Measurements from ENCODE around the gene HEATR1. TPM values are rescaled to one million over a fixed set of nuclear protein-coding genes. Genes with fewer than 3 reads are reported as not detected.

Gene HEATR1
- total and polyA plus RNA-seq, 12 donors = 3.5 to 50.8 (median 23.1) TPM

DNA sequence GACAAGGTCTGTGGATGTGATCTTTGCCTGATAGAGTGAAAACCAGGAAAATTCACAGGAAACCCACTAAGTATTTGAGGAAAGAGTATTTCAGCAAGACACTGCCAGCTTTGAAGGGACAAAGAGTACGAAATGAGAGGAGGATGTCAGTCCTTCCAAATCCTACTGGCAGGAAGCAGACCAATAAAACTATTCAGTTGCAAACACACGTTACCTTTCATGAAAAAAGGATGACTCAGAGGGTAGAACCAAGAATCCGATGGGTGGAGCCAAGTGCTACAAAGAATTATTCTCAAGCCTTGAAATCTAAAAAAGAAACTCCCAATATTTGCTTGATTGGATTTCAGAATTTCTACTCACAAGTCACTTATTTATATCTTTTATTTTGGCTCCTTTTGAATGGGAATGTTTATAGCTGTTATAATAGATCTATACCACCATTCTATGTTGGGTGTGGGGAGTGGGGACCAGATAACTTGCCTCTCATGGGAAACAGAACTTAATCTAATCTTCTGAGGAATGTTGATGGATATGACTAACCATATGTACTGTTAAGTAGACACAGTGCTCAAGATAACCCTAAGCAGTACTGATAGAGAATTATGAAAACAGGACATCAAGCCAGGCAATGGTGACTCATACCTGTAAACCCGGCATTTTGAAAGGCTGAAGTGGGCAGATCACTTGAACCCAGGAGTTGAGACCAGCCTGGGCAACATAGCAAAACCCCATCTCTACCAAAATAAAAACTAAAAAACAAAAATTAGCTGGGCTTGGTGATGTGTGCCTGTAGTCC is 19.3 kb upstream of the HEATR1 start:
- Histone ChIP-seq H3K36me3 (replicated peaks in 1 of 2) (no peaks in the 10 kb centered on the region), H3K4me3 (no peak overlapping the region), H3K9me3 (replicated peaks in 1 of 3) (no peaks in the 10 kb centered on the region), H3K4me1 (replicated peaks in 1 of 2) (no peaks in the 10 kb centered on the region), H3K27ac (no peak overlapping the region), H3K27me3 (no peaks in the 10 kb centered on the region)
- TF ChIP-seq, protein P1, sequence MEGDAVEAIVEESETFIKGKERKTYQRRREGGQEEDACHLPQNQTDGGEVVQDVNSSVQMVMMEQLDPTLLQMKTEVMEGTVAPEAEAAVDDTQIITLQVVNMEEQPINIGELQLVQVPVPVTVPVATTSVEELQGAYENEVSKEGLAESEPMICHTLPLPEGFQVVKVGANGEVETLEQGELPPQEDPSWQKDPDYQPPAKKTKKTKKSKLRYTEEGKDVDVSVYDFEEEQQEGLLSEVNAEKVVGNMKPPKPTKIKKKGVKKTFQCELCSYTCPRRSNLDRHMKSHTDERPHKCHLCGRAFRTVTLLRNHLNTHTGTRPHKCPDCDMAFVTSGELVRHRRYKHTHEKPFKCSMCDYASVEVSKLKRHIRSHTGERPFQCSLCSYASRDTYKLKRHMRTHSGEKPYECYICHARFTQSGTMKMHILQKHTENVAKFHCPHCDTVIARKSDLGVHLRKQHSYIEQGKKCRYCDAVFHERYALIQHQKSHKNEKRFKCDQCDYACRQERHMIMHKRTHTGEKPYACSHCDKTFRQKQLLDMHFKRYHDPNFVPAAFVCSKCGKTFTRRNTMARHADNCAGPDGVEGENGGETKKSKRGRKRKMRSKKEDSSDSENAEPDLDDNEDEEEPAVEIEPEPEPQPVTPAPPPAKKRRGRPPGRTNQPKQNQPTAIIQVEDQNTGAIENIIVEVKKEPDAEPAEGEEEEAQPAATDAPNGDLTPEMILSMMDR (IDR thresholded peaks at IDR 0.05) = no peak
- no peak for TF ChIP-seq POLR2A (IDR thresholded peaks at IDR 0.05)
- 40 to 52% (median 48%) methylated on average over 4 of the region's 4 CpGs for WGBS, 4 donors
- intact Hi-C loops (cut with DNase I) = no loop called here
- no peak for DNase-seq

DNA sequence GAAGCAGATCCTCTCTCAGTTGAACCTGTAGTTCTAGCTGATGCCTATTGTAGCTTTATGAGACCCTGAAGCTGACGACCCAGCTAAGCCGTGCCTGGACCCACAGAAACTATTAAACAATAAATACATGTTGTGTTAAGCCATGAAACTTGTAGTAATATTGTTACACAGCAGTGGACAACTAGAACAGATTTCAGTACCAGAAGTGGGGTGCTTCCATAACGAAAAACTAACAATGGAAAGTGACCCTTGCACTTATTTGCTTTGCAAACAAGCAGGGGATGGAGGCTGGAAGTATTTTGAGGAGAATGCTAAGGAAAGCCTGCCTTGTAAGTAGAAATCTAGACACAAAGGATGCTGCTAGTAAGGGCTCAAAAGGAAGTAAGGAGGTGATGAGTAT is 18.1 kb upstream of the HEATR1 start:
- Histone ChIP-seq H3K4me1 (replicated peaks in 1 of 2) (no peaks in the 10 kb centered on the region), H3K27me3 (peaks cover 4% of the 10 kb centered on the region), H3K36me3 (replicated peaks in 1 of 2) (no peaks in the 10 kb centered on the region), H3K4me3 (no peak overlapping the region), H3K9me3 (replicated peaks in 1 of 3) (no peaks in the 10 kb centered on the region), H3K27ac (no peak overlapping the region)
- intact Hi-C loops (cut with DNase I) = no loop called here
- DNase-seq = no peak
- WGBS, 4 donors = 42 to 47% (median 46%) methylated on average over 3 of the region's 3 CpGs
- TF ChIP-seq, protein P1 (IDR thresholded peaks at IDR 0.05) = no peak
- TF ChIP-seq POLR2A (IDR thresholded peaks at IDR 0.05) = no peak

- intact Hi-C loops (cut with DNase I) = no loop called here
- TF ChIP-seq POLR2A (IDR thresholded peaks at IDR 0.05) = no peak
- TF ChIP-seq, protein P1 (IDR thresholded peaks at IDR 0.05) = no peak
- no peaks in the 10 kb centered on the region for H3K36me3 ChIP-seq (replicated peaks in 1 of 2)
- WGBS, 4 donors = 64 to 74% (median 66%) methylated on average over 6 of the region's 6 CpGs
- H3K27ac ChIP-seq = no peak overlapping the region
- H3K27me3 ChIP-seq = peaks cover 4% of the 10 kb centered on the region
- no peak overlapping the region for H3K4me3 ChIP-seq
- no peaks in the 10 kb centered on the region for H3K9me3 ChIP-seq (replicated peaks in 1 of 3)
- DNase-seq = no peak
- no peaks in the 10 kb centered on the region for H3K4me1 ChIP-seq (replicated peaks in 1 of 2)
These were observed 15.1 kb upstream of the HEATR1 start for GRCh38 chr1:236619398-236619797.

DNA sequence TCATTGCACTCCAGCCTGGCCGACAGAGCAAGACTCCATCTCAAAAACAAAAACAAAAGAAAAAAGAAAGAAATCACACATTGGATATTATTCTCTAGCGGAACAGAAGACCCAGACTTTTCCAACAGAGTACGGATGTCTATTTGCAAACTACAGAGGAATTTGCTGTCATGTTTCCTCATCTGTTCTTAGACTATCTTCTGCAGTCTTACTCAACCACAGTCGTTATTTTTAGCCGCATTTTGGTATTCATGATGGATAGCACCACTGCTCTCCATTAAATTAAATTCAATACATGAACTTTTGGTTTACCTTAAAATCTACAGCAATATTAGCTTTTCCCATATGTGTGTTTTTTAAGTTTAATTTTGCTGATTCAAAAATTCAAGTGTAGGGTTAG is 14.2 kb upstream of the HEATR1 start:
- Histone ChIP-seq H3K4me3 (no peak overlapping the region), H3K36me3 (replicated peaks in 1 of 2) (no peaks in the 10 kb centered on the region), H3K4me1 (replicated peaks in 1 of 2) (no peaks in the 10 kb centered on the region), H3K27ac (no peak overlapping the region), H3K27me3 (peaks cover 4% of the 10 kb centered on the region), H3K9me3 (replicated peaks in 1 of 3) (no peaks in the 10 kb centered on the region)
- WGBS, 4 donors = 71 to 85% (median 80%) methylated on average over 5 of the region's 5 CpGs
- no peak for DNase-seq
- TF ChIP-seq, protein P1 (IDR thresholded peaks at IDR 0.05) = no peak
- no peak for TF ChIP-seq POLR2A (IDR thresholded peaks at IDR 0.05)
- intact Hi-C loops (cut with DNase I) = no loop called here

Measured in adrenal gland (tissue), 12 donors.